NB4 (cell line): Measurements from ENCODE around the gene UNC13D.
"Not testable (repeated sequence)": the region's sequence is repeated elsewhere in the genome, so short reads cannot be mapped to it uniquely, and the experiment has no call there.

Experiments used
- DNase-seq: peaks from one replicate; pipeline ENCODE4 v3.0.0; 2010; ENCODE audit warnings: low read depth
- H3K4me3 ChIP-seq: one replicate; pipeline ENCODE4 v1.5.1; 2011; ENCODE audit warnings: mild to moderate bottlenecking, low read depth, low read length, moderate library complexity
- CTCF ChIP-seq: IDR thresholded peaks from one replicate; pipeline ENCODE4 v1.5.1; 2012; ENCODE audit warnings: low read depth, low read length
- MAX ChIP-seq: IDR thresholded peaks from 2 replicates; pipeline ENCODE4 v1.6.1; 2011; ENCODE audit warnings: low read depth, low read length
- MYC ChIP-seq: IDR thresholded peaks from 2 replicates; pipeline ENCODE4 v1.6.1; 2011; ENCODE audit warnings: low read depth, low read length
- POLR2A ChIP-seq: IDR thresholded peaks from 2 replicates; pipeline ENCODE4 v1.6.1; 2011; ENCODE audit warnings: mild to moderate bottlenecking; ENCODE audit not compliant: insufficient read length; ENCODE audit errors: extremely low read depth

The UNC13D gene

GRCh38 chr17:75875182-75875939, 31.2 kb upstream of the UNC13D start:
- no peak overlapping the region for H3K4me3 ChIP-seq
- no peak for DNase-seq
- TF ChIP-seq CTCF, result no peak
- no peak for TF ChIP-seq MAX
- TF ChIP-seq MYC, result no peak
- no peak for TF ChIP-seq POLR2A

- TF ChIP-seq CTCF (no peak), POLR2A (no peak), MYC (no peak), MAX (no peak)
- DNase-seq, result no peak
- no peak overlapping the region for H3K4me3 ChIP-seq
Measured at GRCh38 chr17:75874323-75875181, 30.3 kb upstream of the UNC13D start.

- no peak overlapping the region for H3K4me3 ChIP-seq
- no peak for DNase-seq
- no peak for TF ChIP-seq MYC
- TF ChIP-seq MAX, result no peak
- no peak for TF ChIP-seq POLR2A
- TF ChIP-seq CTCF, result no peak
Measured at GRCh38 chr17:75873587-75874322, 29.6 kb upstream of the UNC13D start.

- TF ChIP-seq MYC (no peak), POLR2A (no peak), CTCF (no peak), MAX (no peak)
- H3K4me3 ChIP-seq, result no peak overlapping the region
- no peak for DNase-seq
Measured at GRCh38 chr17:75872434-75873351, 28.5 kb upstream of the UNC13D start.

- DNase-seq, result not testable (repeated sequence)
Measured at GRCh38 chr17:75870228-75870627, 26.0 kb upstream of the UNC13D start.

More at GRCh38 chr17:75870228-75870627, 26.0 kb upstream of the UNC13D start:
- H3K4me3 ChIP-seq, result not testable (repeated sequence)
